ENCODE measurements around the gene SPRING1.

GRCh38 chr12:116777245-116777644 lies 39.4 kb upstream of the SPRING1 start:
- no peak for TF ChIP-seq EP300 (IDR thresholded peaks at IDR 0.05)
- no peak for TF ChIP-seq POLR2AphosphoS5 (IDR thresholded peaks at IDR 0.05)

Data from sigmoid colon (tissue), 4 donors.